Osteocyte (in vitro differentiated cells): Measurements from ENCODE around the gene PAPSS1. TPM values are rescaled to one million over a fixed set of nuclear protein-coding genes. Genes with fewer than 3 reads are reported as not detected.

Source experiments
- DNase-seq: peaks from one replicate; pipeline ENCODE4 v3.0.0; 2021; ENCODE audit warnings: mixed read lengths; ENCODE audit not compliant: unreplicated experiment; ENCODE audit errors: extremely low spot score
- H3K27ac Mint-ChIP-seq: one replicate; pipeline ENCODE4 v1.8.0; 2021; ENCODE audit warnings: mild to moderate bottlenecking, mixed read lengths; ENCODE audit not compliant: unreplicated experiment
- H3K27me3 Mint-ChIP-seq: one replicate; pipeline ENCODE4 v1.8.0; 2021; ENCODE audit warnings: mixed read lengths; ENCODE audit not compliant: unreplicated experiment
- H3K36me3 Mint-ChIP-seq: one replicate; pipeline ENCODE4 v1.8.0; 2021; ENCODE audit warnings: mixed read lengths; ENCODE audit not compliant: unreplicated experiment
- H3K4me1 Mint-ChIP-seq: one replicate; pipeline ENCODE4 v1.8.0; 2021; ENCODE audit warnings: mixed read lengths; ENCODE audit not compliant: unreplicated experiment
- H3K4me3 Mint-ChIP-seq: one replicate; pipeline ENCODE4 v1.8.0; 2021; ENCODE audit warnings: mild to moderate bottlenecking, moderate library complexity, mixed read lengths; ENCODE audit not compliant: unreplicated experiment
- H3K9me3 Mint-ChIP-seq: one replicate; pipeline ENCODE4 v1.8.0; 2021; ENCODE audit warnings: mixed read lengths; ENCODE audit not compliant: unreplicated experiment
- CTCF ChIP-seq: fragments of 200-600 bp; sonication (generic); IDR thresholded peaks from 2 replicates; pipeline ENCODE4 v1.5.0; 2021; ENCODE audit warnings: antibody characterized with exemption, mild to moderate bottlenecking, moderate library complexity
- total RNA-seq: library from RNA; stranded (reverse); gene quantifications from 2 replicates; pipeline ENCODE4 v1.2.1, GENCODE V29; 2021

Gene PAPSS1
- total RNA-seq, 1 donor from 2014 or later, result 82.6 TPM

- peaks cover 45% of the 10 kb centered on the region for H3K27me3 Mint-ChIP-seq
- no peak overlapping the region for H3K4me3 Mint-ChIP-seq
- TF ChIP-seq CTCF, result no peak
- no peaks in the 10 kb centered on the region for H3K9me3 Mint-ChIP-seq
- H3K4me1 Mint-ChIP-seq, result peaks cover 6% of the 10 kb centered on the region
- no peak overlapping the region for H3K27ac Mint-ChIP-seq
- DNase-seq, result no peak
- no peaks in the 10 kb centered on the region for H3K36me3 Mint-ChIP-seq
These were observed 35.9 kb upstream of the PAPSS1 start for GRCh38 chr4:107755841-107756356.

- H3K4me3 Mint-ChIP-seq, result no peak overlapping the region
- H3K9me3 Mint-ChIP-seq, result no peaks in the 10 kb centered on the region
- peaks cover 59% of the 10 kb centered on the region for H3K27me3 Mint-ChIP-seq
- H3K27ac Mint-ChIP-seq, result no peak overlapping the region
- TF ChIP-seq CTCF, result no peak
- H3K36me3 Mint-ChIP-seq, result no peaks in the 10 kb centered on the region
- peaks cover 4% of the 10 kb centered on the region for H3K4me1 Mint-ChIP-seq
- no peak for DNase-seq
These were observed 31.6 kb upstream of the PAPSS1 start for GRCh38 chr4:107751670-107752069.

- no peaks in the 10 kb centered on the region for H3K4me1 Mint-ChIP-seq
- H3K27ac Mint-ChIP-seq, result no peak overlapping the region
- H3K36me3 Mint-ChIP-seq, result no peaks in the 10 kb centered on the region
- TF ChIP-seq CTCF, result no peak
- H3K27me3 Mint-ChIP-seq, result peaks cover 52% of the 10 kb centered on the region
- peaks cover 10% of the 10 kb centered on the region for H3K9me3 Mint-ChIP-seq
- no peak overlapping the region for H3K4me3 Mint-ChIP-seq
- DNase-seq, result no peak
These were observed 27.9 kb upstream of the PAPSS1 start for GRCh38 chr4:107747748-107748486.

- Mint-ChIP-seq H3K27ac (no peak overlapping the region), H3K36me3 (no peaks in the 10 kb centered on the region), H3K27me3 (peaks cover 36% of the 10 kb centered on the region), H3K4me1 (peaks cover 9% of the 10 kb centered on the region), H3K9me3 (peaks cover 10% of the 10 kb centered on the region), H3K4me3 (no peak overlapping the region)
- TF ChIP-seq CTCF, result no peak
- DNase-seq, result no peak
These were observed 26.1 kb upstream of the PAPSS1 start for GRCh38 chr4:107746161-107746560.

GRCh38 chr4:107744532-107744931 lies 24.5 kb upstream of the PAPSS1 start:
- TF ChIP-seq CTCF, result no peak
- Mint-ChIP-seq H3K4me1 (peaks cover 21% of the 10 kb centered on the region), H3K4me3 (no peak overlapping the region), H3K9me3 (peaks cover 10% of the 10 kb centered on the region), H3K27me3 (peaks cover 25% of the 10 kb centered on the region), H3K36me3 (no peaks in the 10 kb centered on the region), H3K27ac (no peak overlapping the region)
- DNase-seq, result no peak
